SHP77 treated with DMSO at 0.1 percent for 48 hours (cell line): ENCODE measurements around the gene DSN1.
"Not testable (repeated sequence)": the region's sequence is repeated elsewhere in the genome, so short reads cannot be mapped to it uniquely, and the experiment has no call there.

Experiments used
- DNase-seq: peaks from one replicate; lab custom pipeline; 2025; lab: John Stamatoyannopoulos, UW

DSN1 gene

GRCh38 chr20:36773597-36774390 is at the start of gene DSN1:
Gene DSN1 (minus strand): TSS chr20:36773763. CDS start chr20:36771458, 2,305 bp downstream.
- DNase-seq: peak; percentile 91

GRCh38 chr20:36823121-36823520 is 49.6 kb upstream of the DSN1 start:
- no peak for DNase-seq

- no peak for DNase-seq
Observed at GRCh38 chr20:36821964-36822437, 48.4 kb upstream of the DSN1 start.

- DNase-seq: no peak
Observed at GRCh38 chr20:36820928-36821327, 47.4 kb upstream of the DSN1 start.

- DNase-seq: no peak
Observed at GRCh38 chr20:36820073-36820472, 46.5 kb upstream of the DSN1 start.

- DNase-seq: no peak
Observed at GRCh38 chr20:36819659-36820058, 46.1 kb upstream of the DSN1 start.

- no peak for DNase-seq
Observed at GRCh38 chr20:36818861-36819260, 45.3 kb upstream of the DSN1 start.

- DNase-seq: no peak
Observed at GRCh38 chr20:36818185-36818584, 44.6 kb upstream of the DSN1 start.

GRCh38 chr20:36817496-36817895 is 43.9 kb upstream of the DSN1 start:
- no peak for DNase-seq

- no peak for DNase-seq
Observed at GRCh38 chr20:36815454-36816091, 42.0 kb upstream of the DSN1 start.

GRCh38 chr20:36812594-36813463 is 39.3 kb upstream of the DSN1 start:
- no peak for DNase-seq

GRCh38 chr20:36808317-36809257 is 35.0 kb upstream of the DSN1 start:
- no peak for DNase-seq

- DNase-seq: no peak
Observed at GRCh38 chr20:36806049-36806448, 32.5 kb upstream of the DSN1 start.

- DNase-seq: no peak
Observed at GRCh38 chr20:36805396-36805795, 31.8 kb upstream of the DSN1 start.

- DNase-seq: no peak
Observed at GRCh38 chr20:36804425-36804824, 30.9 kb upstream of the DSN1 start.

- DNase-seq: no peak
Observed at GRCh38 chr20:36802326-36803222, 29.0 kb upstream of the DSN1 start.

GRCh38 chr20:36800410-36800809 is 26.8 kb upstream of the DSN1 start:
- no peak for DNase-seq

GRCh38 chr20:36799313-36799712 is 25.8 kb upstream of the DSN1 start:
- DNase-seq: not testable (repeated sequence)

GRCh38 chr20:36796875-36797274 is 23.3 kb upstream of the DSN1 start:
- DNase-seq: no peak

- DNase-seq: no peak
Observed at GRCh38 chr20:36796117-36796516, 22.6 kb upstream of the DSN1 start.
